GM12878 (cell line): ENCODE results near the gene CXCR6. TPM values are rescaled to one million over a fixed set of nuclear protein-coding genes. Genes with fewer than 3 reads are reported as not detected.

Source experiments
- ATAC-seq: fragments of 200-7000 bp; cut with Tn5 transposase; 3 replicates; pipeline ENCODE4 v1.9.1; 2020; ENCODE audit warnings: mild to moderate bottlenecking, moderate library complexity
- BruUV-seq: library from RNA; stranded (reverse); fragments of 400-500 nt; replicated peaks from 2 replicates; lab custom pipeline; 2021; lab: Mats Ljungman, UMichigan
- CTCF ChIA-PET: fragments of 300-600 bp; sonication (Branson Sonifier 250); formaldehyde crosslinking; extraction: SDS; loops from one replicate; lab custom pipeline; 2021; ENCODE audit warnings: inconsistent platforms; lab: Yijun Ruan, JAX
- POLR2A ChIA-PET: fragments of 350-600 bp; formaldehyde crosslinking; extraction: SDS; loops from one replicate; lab custom pipeline; 2021; ENCODE audit warnings: inconsistent platforms; lab: Charles Lee
- RAD21 ChIA-PET: fragments of 300-600 bp; sonication (Branson Sonifier 250); formaldehyde crosslinking; loops from one replicate; lab custom pipeline; 2023; ENCODE audit warnings: antibody characterized with exemption; ENCODE audit not compliant: unreplicated experiment; lab: Charles Lee
- SMC1A ChIA-PET: fragments of 300-600 bp; sonication (Branson Sonifier 250); formaldehyde crosslinking; loops from one replicate; lab custom pipeline; 2023; ENCODE audit not compliant: unreplicated experiment, uncharacterized antibody; lab: Charles Lee
- DNase-seq: peaks from one replicate; pipeline ENCODE4 v3.0.0-alpha.2; 2011; ENCODE audit warnings: low read depth, low spot score
- FAIRE-seq: peaks from 3 replicates; lab custom pipeline; 2011; peaks lifted over from hg19 to GRCh38; lab: Jason Lieb, UNC
- H2AFZ ChIP-seq: 2 replicates; pipeline ENCODE4 v1.6.0; 2011; ENCODE audit warnings: low read depth, low read length, control low read depth; ENCODE audit not compliant: control insufficient read depth
- H3K27ac ChIP-seq: 2 replicates; pipeline ENCODE4 v1.5.1; 2011; ENCODE audit warnings: control low read depth; ENCODE audit not compliant: control insufficient read depth, insufficient read depth
- H3K27me3 ChIP-seq, 2 experiments: replicated peaks in 1 of 2; 2 replicates each; pipeline versions ENCODE4 v1.6.0 to v1.6.1; 2011; ENCODE audit warnings: low read length in 1 of 2; ENCODE audit not compliant: control insufficient read depth in 2 of 2, insufficient read depth in 2 of 2
- H3K36me3 ChIP-seq, 2 experiments: 2 replicates each; pipeline ENCODE4 v1.5.1; 2011; ENCODE audit warnings: low read length in 1 of 2; ENCODE audit not compliant: control insufficient read depth in 2 of 2, insufficient read depth in 2 of 2
- H3K4me1 ChIP-seq: 2 replicates; pipeline ENCODE4 v1.6.1; 2011; ENCODE audit warnings: mild to moderate bottlenecking, low read length, moderate library complexity, mixed read lengths; ENCODE audit not compliant: control insufficient read depth, insufficient read depth
- H3K4me2 ChIP-seq: 2 replicates; pipeline ENCODE4 v1.6.0; 2011; ENCODE audit warnings: control low read depth; ENCODE audit not compliant: control insufficient read depth, insufficient read depth
- H3K4me3 ChIP-seq: fragments of 200-600 bp; sonication (generic); 2 replicates; pipeline ENCODE4 v1.5.1; 2016
- H3K79me2 ChIP-seq: 2 replicates; pipeline ENCODE4 v1.6.0; 2011; ENCODE audit warnings: low read length; ENCODE audit not compliant: control insufficient read depth, insufficient read depth
- H3K9ac ChIP-seq: 2 replicates; pipeline ENCODE4 v1.8.0; 2011; ENCODE audit warnings: low read length, control low read depth, mixed read lengths; ENCODE audit not compliant: control insufficient read depth, insufficient read depth
- H3K9me3 ChIP-seq: replicated peaks from 3 replicates; pipeline ENCODE4 v1.5.1; 2011; ENCODE audit warnings: mild to moderate bottlenecking, low read length; ENCODE audit not compliant: control insufficient read depth, insufficient read depth
- H4K20me1 ChIP-seq: 2 replicates; pipeline ENCODE4 v1.6.0; 2011; ENCODE audit not compliant: control insufficient read depth, insufficient read depth
- CBX5 ChIP-seq: sonication (generic); IDR thresholded peaks from 2 replicates; pipeline ENCODE4 v1.6.1; 2016; ENCODE audit warnings: low read depth, moderate library complexity, mild to moderate bottlenecking, inconsistent platforms
- IRF4 ChIP-seq: IDR thresholded peaks from 2 replicates; pipeline ENCODE4 v1.6.1; 2011; ENCODE audit warnings: low read depth, low read length
- MYC ChIP-seq: IDR thresholded peaks from 2 replicates; pipeline ENCODE4 v1.6.1; 2011; ENCODE audit warnings: mild to moderate bottlenecking, low read length, moderate library complexity, inconsistent platforms; ENCODE audit not compliant: insufficient read depth, insufficient replicate concordance, insufficient read length, severe bottlenecking
- SMAD1 ChIP-seq: fragments of 450-650 bp; IDR thresholded peaks from 2 replicates; pipeline ENCODE4 v1.6.1; 2018; ENCODE audit warnings: mild to moderate bottlenecking, low read depth; ENCODE audit not compliant: partially characterized antibody
- ZSCAN29 ChIP-seq: fragments of 450-650 bp; IDR thresholded peaks from 2 replicates; pipeline ENCODE4 v1.6.1; 2017; ENCODE audit warnings: mild to moderate bottlenecking, moderate library complexity
- ZZZ3 ChIP-seq: IDR thresholded peaks from 2 replicates; pipeline ENCODE4 v1.6.1; 2011; ENCODE audit warnings: low read depth; ENCODE audit not compliant: control insufficient read depth, insufficient read length
- WGBS: methylation state at CpG from one replicate; pipeline ENCODE4 v1.1.6; 2016; ENCODE audit warnings: low lambda C conversion rate; ENCODE audit not compliant: insufficient replicate concordance, insufficient coverage; ENCODE audit errors: missing lambda C conversion rate; 5-methylcytosine and 5-hydroxymethylcytosine counted together
- in situ Hi-C: fragments of 300-500 bp; cut with MboI; formaldehyde crosslinking; loops from 9 replicates; pipeline ENCODE4 v1.14.3; 2018; ENCODE audit warnings: mixed read lengths
- intact Hi-C: fragments of 100-400 bp; cut with micrococcal nuclease; formaldehyde crosslinking; loops from one replicate; pipeline ENCODE4 v1.14.2; 2022; ENCODE audit not compliant: unreplicated experiment
- polyA plus RNA-seq, 11 experiments: library from polyadenylated mRNA; depleted of rRNA in 4 of 11; unstranded in 6 of 11; stranded (reverse) in 5 of 11; fragments of >200 nt; fragmentation: Nextera tagmentation in 4 of 11; fragmentation: Illumina TruSeq in 1 of 11; extraction: Ambion mirVana in 4 of 11; extraction: Trizol in 1 of 11; gene quantifications; 1 replicate in 1 of 11; 2 replicates in 10 of 11; pipeline versions ENCODE4 v1.2.1 to v1.2.3, GENCODE V29; 2011 to 2016; ENCODE audit warnings: inconsistent platforms in 2 of 11, missing spikeins in 2 of 11, low read depth in 1 of 11
- total RNA-seq, 4 experiments: library from RNA; depleted of rRNA in 3 of 4; stranded (reverse); fragments of >200 nt in 3 of 4; fragmentation: Illumina TruSeq in 1 of 4; extraction: Trizol in 1 of 4; gene quantifications; 2 replicates each; pipeline versions ENCODE4 v1.2.1 to v1.2.3, GENCODE V29; 2013 to 2021

Gene CXCR6
- total and polyA plus RNA-seq, 10 of the 15 experiments (the other 5 are each of a cell fraction or from before 2014, with no cell fraction given): 0.04 to 0.20 (median 0.12) TPM; not detected in 5

GRCh38 chr3:45975686-45976085 is 32.4 kb downstream of the CXCR6 start (continued):
- TF ChIP-seq MYC (no peak), CBX5 (no peak), ZZZ3 (no peak), IRF4 (no peak), SMAD1 (no peak)

- ChIA-PET CTCF (interaction anchor here (1.0 to 1.3 kb wide), 2 partner anchors 23 to 103 kb away, joined by 3 read pairs; no protein-coding TSS in a partner anchor), SMC1A (interaction anchor here (1.2 to 2.1 kb wide), 5 partner anchors 11 to 101 kb away, joined by 3 to 5 read pairs (median 3); no protein-coding TSS in a partner anchor)
- no peak overlapping the region for H3K4me3 ChIP-seq
Observed at GRCh38 chr3:45976191-45977091, 33.2 kb downstream of the CXCR6 start.

More at GRCh38 chr3:45976191-45977091, 33.2 kb downstream of the CXCR6 start:
- Histone ChIP-seq H3K4me1 (peaks cover 26% of the 10 kb centered on the region), H2AFZ (no peak overlapping the region)
- intact Hi-C loops: no loop called here
- RAD21 ChIA-PET: interaction anchor here (3.0 kb wide), 1 partner anchor 101 kb away, joined by 10 read pairs; no protein-coding TSS in a partner anchor
- no peak for TF ChIP-seq ZSCAN29
- TF ChIP-seq, all 136 proteins: peak for 0
- Histone ChIP-seq H3K79me2 (no peaks in the 10 kb centered on the region), H3K36me3 (peaks cover 5 to 9% of the 10 kb centered on the region in 2 experiments), H4K20me1 (no peaks in the 10 kb centered on the region), H3K4me2 (no peak overlapping the region), H3K9ac (no peak overlapping the region), H3K9me3 (no peaks in the 10 kb centered on the region), H3K27me3 (no peaks in the 10 kb centered on the region), H3K27ac (no peak overlapping the region)
- ATAC-seq: no peak
- WGBS: 94% methylated on average over 6 of the region's 6 CpGs
- POLR2A ChIA-PET: interaction anchor here (2.0 kb wide), 1 partner anchor 14 kb away, joined by 5 read pairs; no protein-coding TSS in a partner anchor
- no peak for DNase-seq
- in situ Hi-C loops: no loop called here
- BruUV-seq: TSS peak; percentile 11
- no peak for FAIRE-seq
